ENCODE measurements around the gene SNTB2. TPM values are rescaled to one million over a fixed set of nuclear protein-coding genes. Genes with fewer than 3 reads are reported as not detected.

The SNTB2 gene
- total and polyA plus RNA-seq, 10 of the 15 experiments (the other 5 are each of a cell fraction or from before 2014, with no cell fraction given): 1.2 to 15.7 (median 5.0) TPM

- ChIA-PET CTCF (no interaction called here), SMC1A (ENCODE audit: uncharacterized antibody, unreplicated experiment) (no interaction called here), POLR2A (no interaction called here), RAD21 (ENCODE audit: unreplicated experiment) (no interaction called here)
- no TSS peak for BruUV-seq (replicated peaks)
- TF ChIP-seq BCL11A (IDR thresholded peaks at IDR 0.05; ENCODE audit: low read depth, low read length) (no peak), BHLHE40 (IDR thresholded peaks at IDR 0.05; ENCODE audit: borderline replicate concordance in 1 of 2, low read depth in 2 of 2, low read length in 1 of 2) (no peak), SRF (IDR thresholded peaks at IDR 0.05; ENCODE audit: low read depth in 2 of 2, low read length in 2 of 2) (no peak), CUX1 (IDR thresholded peaks at IDR 0.05; ENCODE audit: insufficient replicate concordance, low read depth, low read length) (no peak), RFX5 (IDR thresholded peaks at IDR 0.05; ENCODE audit: low read depth, low read length) (no peak), ESRRA (IDR thresholded peaks at IDR 0.05; ENCODE audit: low read length) (no peak), EP300 (IDR thresholded peaks at IDR 0.05; ENCODE audit: borderline replicate concordance in 1 of 2, control insufficient read depth in 1 of 2, low read depth in 2 of 2, low read length in 2 of 2) (no peak), POU2F2 (IDR thresholded peaks at IDR 0.05; ENCODE audit: borderline replicate concordance, low read depth, low read length) (no peak), ZBTB33 (IDR thresholded peaks at IDR 0.05) (no peak), MYC (IDR thresholded peaks at IDR 0.05; ENCODE audit: insufficient read depth, insufficient read length, insufficient replicate concordance, low read length, severe bottlenecking) (no peak), STAT1 (conservative IDR thresholded peaks at IDR 0.05) (no peak), EZH2 (IDR thresholded peaks at IDR 0.05; ENCODE audit: borderline replicate concordance, control insufficient read depth, low read depth, low read length) (no peak)
- FAIRE-seq (no peak), DNase-seq (ENCODE audit: low read depth, low spot score) (no peak), ATAC-seq (no peak)
- WGBS (ENCODE audit: insufficient coverage, insufficient replicate concordance, low lambda C conversion rate, missing lambda C conversion rate): 97% methylated on average over 10 of the region's 10 CpGs
- Histone ChIP-seq H3K4me2 (ENCODE audit: control insufficient read depth, insufficient read depth) (no peak overlapping the region), H4K20me1 (ENCODE audit: control insufficient read depth, insufficient read depth) (no peaks in the 10 kb centered on the region), H3K9me3 (replicated peaks; ENCODE audit: control insufficient read depth, insufficient read depth, low read length) (no peaks in the 10 kb centered on the region), H2AFZ (ENCODE audit: control insufficient read depth, low read depth, low read length) (no peak overlapping the region), H3K27ac (ENCODE audit: control insufficient read depth, insufficient read depth) (no peak overlapping the region), H3K4me1 (ENCODE audit: control insufficient read depth, insufficient read depth, low read length) (peaks cover 14% of the 10 kb centered on the region), H3K9ac (ENCODE audit: control insufficient read depth, insufficient read depth, low read length) (no peak overlapping the region), H3K36me3 (ENCODE audit: control insufficient read depth in 2 of 2, insufficient read depth in 2 of 2, low read length in 1 of 2) (peaks cover 0 to 2% of the 10 kb centered on the region in 2 experiments; a peak in 1 of 4 replicates), H3K4me3 (no peak overlapping the region), H3K27me3 (replicated peaks in 1 of 2; ENCODE audit: control insufficient read depth in 2 of 2, insufficient read depth in 2 of 2, low read length in 1 of 2) (no peaks in the 10 kb centered on the region), H3K79me2 (ENCODE audit: control insufficient read depth, insufficient read depth, low read length) (no peaks in the 10 kb centered on the region)
- in situ Hi-C loops (cut with MboI): no loop called here
- intact Hi-C loops (cut with micrococcal nuclease; ENCODE audit: unreplicated experiment): no loop called here
Observed at GRCh38 chr16:69349536-69349935, 162.6 kb downstream of the SNTB2 start.
